GM10248 (cell line): ENCODE data around the gene PUS1.

Source experiments
- CTCF ChIA-PET: fragments of 300-600 bp; sonication (Branson Sonifier 250); formaldehyde crosslinking; extraction: SDS; loops from one replicate; lab custom pipeline; 2021; ENCODE audit warnings: antibody characterized with exemption; lab: Yijun Ruan, JAX
- POLR2A ChIA-PET: fragments of 350-650 bp; sonication (Branson Sonifier 250); formaldehyde crosslinking; extraction: SDS; loops from one replicate; lab custom pipeline; 2020; ENCODE audit warnings: antibody characterized with exemption; lab: Yijun Ruan, JAX
- DNase-seq: peaks from one replicate; pipeline ENCODE4 v3.0.0; 2012; ENCODE audit errors: extremely low spot score
- TF ChIP-seq, protein P1 (sequence below): IDR thresholded peaks from 2 replicates; pipeline ENCODE4 v1.5.1; 2012; ENCODE audit warnings: mild to moderate bottlenecking, low read depth; ENCODE audit errors: extremely low read depth, missing control alignments, control extremely low read depth

Gene PUS1

DNA sequence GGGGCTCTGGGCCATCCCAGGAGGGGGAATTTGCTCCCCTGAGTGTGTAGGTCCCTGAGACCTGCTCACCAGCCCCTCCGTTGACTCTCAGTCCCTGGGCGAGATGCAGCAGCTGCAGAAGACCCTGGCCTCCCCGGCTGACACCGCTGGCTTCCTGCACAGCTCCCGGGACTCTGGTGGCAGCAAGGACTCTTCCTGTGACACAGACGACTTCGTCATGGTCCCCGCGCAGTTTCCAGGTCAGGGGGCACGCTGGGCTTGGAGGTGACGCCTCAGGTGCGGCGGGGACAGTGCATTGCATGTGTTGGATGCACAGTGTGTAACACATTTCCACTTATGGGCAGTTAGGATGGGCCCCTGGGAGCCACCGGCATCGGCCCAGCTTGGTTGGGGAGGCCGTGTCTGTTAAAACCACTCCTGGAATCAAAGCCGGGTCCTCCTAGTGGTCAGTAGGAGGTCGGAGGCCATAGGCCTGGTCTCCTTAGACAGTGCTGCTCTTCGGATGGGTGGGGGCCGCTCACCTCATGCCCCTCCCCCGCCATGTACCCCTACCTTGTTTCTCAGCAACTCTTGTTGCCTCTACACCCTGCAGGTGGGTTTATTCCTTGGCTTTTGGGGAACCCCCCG lies 17.1 kb upstream of the PUS1 start:
- POLR2A ChIA-PET, result no interaction called here
- no peak for DNase-seq

DNA sequence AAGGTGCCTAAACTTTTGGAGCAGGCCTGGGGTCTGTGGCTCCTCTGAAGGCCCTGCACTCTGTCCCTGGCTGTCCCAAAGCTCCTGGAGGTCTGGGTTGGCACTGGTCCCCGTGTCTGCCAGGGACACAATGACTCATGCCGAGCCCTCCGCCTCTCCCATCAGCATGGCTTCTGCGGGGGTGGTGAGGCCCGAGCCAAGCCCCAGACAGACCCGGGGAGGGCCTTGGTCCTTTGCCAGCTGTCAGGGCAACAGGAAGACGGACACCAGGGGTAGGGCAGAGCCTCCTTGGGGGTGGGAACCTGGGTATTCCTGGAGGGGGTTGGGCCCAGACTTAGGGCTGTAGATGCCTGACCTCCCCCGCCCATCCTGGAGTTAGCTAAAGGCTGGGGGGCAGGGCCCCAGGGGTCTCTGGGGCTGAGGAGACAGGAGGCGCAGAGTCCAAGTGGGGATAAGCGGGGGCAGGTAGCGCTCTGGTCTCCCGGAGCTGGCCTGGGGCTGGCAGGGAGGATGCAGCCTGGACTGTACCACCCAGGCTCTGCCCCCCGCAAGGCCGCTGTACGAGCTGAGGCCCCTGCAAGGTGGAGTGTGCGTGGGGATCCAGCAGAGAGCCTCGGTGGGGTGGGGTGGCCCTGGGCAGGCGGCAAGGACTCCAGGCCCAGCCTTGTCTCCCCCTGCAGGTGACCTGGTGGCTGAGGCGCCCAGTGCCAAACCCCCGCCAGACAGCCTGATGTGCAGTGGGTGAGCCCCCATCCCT lies 16.4 kb upstream of the PUS1 start:
- ChIA-PET POLR2A (no interaction called here), CTCF (no interaction called here)
- TF ChIP-seq, protein P1, sequence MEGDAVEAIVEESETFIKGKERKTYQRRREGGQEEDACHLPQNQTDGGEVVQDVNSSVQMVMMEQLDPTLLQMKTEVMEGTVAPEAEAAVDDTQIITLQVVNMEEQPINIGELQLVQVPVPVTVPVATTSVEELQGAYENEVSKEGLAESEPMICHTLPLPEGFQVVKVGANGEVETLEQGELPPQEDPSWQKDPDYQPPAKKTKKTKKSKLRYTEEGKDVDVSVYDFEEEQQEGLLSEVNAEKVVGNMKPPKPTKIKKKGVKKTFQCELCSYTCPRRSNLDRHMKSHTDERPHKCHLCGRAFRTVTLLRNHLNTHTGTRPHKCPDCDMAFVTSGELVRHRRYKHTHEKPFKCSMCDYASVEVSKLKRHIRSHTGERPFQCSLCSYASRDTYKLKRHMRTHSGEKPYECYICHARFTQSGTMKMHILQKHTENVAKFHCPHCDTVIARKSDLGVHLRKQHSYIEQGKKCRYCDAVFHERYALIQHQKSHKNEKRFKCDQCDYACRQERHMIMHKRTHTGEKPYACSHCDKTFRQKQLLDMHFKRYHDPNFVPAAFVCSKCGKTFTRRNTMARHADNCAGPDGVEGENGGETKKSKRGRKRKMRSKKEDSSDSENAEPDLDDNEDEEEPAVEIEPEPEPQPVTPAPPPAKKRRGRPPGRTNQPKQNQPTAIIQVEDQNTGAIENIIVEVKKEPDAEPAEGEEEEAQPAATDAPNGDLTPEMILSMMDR, result no peak
- DNase-seq, result no peak

More for the DNA sequence above, 17.1 kb upstream of the PUS1 start:
- TF ChIP-seq, protein P1, result no peak
- CTCF ChIA-PET, result no interaction called here

DNA sequence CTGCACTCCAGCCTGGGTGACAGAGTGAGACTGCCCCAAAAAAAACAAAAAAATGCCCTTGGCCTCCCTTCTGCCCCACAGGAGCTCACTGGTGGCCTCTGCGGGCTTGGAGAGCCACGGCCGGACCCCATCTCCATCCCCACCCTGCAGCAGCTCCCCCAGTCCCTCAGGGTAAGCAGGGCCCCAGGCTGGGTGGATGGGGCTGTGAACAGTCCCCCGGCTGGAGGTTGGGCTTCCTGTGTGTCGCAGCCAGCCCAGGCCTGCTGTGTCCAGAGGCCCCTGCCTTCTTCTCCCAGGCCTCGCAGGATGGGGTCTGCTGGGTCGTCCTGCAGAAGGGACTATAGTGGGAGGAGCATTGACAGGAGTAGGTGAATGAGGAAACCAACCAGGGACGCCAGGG lies 15.4 kb upstream of the PUS1 start:
- TF ChIP-seq, protein P1, result no peak
- ChIA-PET CTCF (no interaction called here), POLR2A (no interaction called here)
- no peak for DNase-seq

GRCh38 chr12:131914179-131914702 lies 14.8 kb upstream of the PUS1 start:
- POLR2A ChIA-PET, result no interaction called here
- no peak for DNase-seq

DNA sequence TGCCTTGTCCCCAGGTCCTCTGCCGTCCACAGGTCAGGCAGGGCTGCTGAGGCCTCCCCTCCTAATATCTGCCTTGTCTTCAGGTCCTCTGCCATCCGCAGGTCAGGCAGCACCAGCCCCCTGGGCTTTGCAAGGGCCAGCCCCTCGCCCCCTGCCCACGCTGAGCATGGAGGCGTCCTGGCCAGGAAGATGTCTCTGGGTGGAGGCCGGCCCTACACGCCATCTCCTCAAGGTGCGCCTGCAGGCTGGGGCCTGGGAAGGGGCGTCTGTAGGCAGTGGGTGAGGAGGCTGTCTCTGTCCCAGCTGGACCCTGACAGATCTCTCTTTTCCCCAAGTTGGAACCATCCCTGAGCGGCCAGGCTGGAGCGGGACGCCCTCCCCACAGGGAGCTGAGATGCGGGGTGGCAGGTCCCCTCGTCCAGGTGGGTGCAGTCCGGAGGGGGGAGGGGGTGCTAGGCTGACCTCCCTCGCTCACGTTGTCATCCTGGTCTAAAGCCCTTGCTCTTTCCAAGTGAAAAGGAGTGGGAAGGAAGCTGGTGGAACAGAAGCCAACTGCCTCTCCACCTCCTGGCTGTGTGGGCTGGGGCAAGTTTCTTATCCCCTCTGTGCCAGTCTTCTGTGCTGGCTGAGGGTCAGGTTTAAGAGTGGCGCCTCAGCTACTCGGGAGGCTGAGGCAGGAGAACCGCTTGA lies 13.9 kb upstream of the PUS1 start:
- ChIA-PET CTCF (interaction anchor here (1.2 kb wide), 1 partner anchor 9 kb away, joined by 3 read pairs; no protein-coding TSS in a partner anchor), POLR2A (no interaction called here)
- TF ChIP-seq, protein P1, result no peak
- DNase-seq, result no peak

More at GRCh38 chr12:131914179-131914702, 14.8 kb upstream of the PUS1 start:
- CTCF ChIA-PET, result no interaction called here
- TF ChIP-seq, protein P1, result no peak

DNA sequence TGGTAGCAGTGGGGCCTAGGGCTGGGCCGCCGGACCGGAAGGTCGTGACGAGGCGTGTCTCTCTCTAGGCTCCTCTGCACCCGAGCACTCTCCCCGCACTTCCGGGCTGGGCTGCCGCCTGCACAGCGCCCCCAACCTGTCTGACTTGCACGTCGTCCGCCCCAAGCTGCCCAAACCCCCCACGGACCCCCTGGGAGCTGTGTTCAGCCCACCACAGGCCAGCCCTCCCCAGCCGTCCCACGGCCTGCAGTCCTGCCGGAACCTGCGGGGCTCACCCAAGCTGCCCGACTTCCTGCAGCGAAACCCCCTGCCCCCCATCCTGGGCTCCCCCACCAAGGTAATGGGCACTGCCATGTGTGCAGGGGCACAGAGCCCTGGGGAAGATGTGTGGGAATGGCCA lies 13.3 kb upstream of the PUS1 start:
- no peak for DNase-seq
- POLR2A ChIA-PET, result no interaction called here
- CTCF ChIA-PET, result interaction anchor here (1.2 kb wide), 1 partner anchor 9 kb away, joined by 3 read pairs; no protein-coding TSS in a partner anchor
- TF ChIP-seq, protein P1, result no peak
